DMS53 treated with DMSO at 0.1 percent for 48 hours (cell line): ENCODE results near the gene LILRA6.
"Not testable (repeated sequence)": the region's sequence is repeated elsewhere in the genome, so short reads cannot be mapped to it uniquely, and the experiment has no call there.

Experiments used
- DNase-seq: peaks from one replicate; lab custom pipeline; 2025; ENCODE audit not compliant: unreplicated experiment; lab: John Stamatoyannopoulos, UW

Gene LILRA6

DNA sequence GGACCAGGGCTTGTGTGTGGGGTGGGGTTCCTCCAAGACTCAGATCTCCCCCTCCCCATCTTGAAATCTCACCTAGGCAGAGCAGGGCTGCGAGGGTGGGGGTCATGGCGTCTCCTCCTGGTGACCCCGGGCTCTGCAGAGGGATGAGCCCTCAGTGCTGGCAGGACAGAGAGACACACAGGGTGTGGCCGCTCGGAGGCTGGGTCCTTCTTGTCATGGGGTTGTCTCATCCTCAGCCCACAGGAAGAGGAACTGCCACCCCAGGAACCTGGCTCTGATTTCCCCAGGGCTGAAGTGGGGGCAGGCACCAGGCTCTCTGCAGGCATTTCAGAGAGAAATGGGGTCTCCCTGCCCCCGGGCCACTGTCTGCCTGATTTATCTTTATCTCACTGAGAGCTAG is at the start of gene LILRA6:
Gene LILRA6, minus strand, starts transcription at position 145 of the 400 bp plus-strand sequence.
- DNase-seq = not testable (repeated sequence)

DNA sequence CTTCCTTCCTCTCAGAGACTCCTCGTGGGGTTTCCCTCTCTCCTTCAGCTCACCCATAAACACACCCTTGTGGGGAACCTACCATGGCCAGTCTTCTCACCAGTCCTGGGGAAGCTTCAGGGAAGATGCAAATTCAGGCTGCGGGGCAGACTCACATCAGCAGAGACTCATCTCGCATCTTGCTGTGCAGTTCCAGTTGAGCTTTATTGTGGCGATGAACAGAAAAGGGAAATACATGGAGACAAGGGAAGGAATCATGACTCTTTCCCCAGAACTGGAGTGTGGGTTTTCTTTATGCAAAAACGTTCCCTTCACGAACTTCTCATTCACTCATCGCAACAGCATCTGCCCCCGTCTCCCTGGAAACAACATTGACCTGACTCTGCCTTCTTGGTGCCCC is 46.6 kb upstream of the LILRA6 start:
- not testable (repeated sequence) for DNase-seq

DNA sequence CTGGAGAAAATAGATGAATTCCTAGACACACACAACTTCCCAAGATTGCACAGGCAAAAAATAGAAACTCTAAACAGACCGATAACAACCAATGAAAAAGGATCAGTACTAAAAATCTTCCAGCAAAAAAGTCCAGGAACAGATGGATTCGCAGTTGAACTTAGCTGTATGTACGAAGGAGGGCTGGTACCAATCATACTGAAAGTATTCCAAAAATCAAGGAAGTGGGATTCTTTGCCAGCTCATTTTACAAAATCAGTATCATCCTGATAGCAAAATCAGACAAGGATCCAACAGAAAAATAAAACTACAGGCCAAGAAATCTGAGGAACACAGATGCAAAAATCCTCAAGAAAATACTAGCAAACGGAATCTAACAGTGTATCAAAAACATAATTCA is 44.9 kb upstream of the LILRA6 start:
- no peak for DNase-seq

DNA sequence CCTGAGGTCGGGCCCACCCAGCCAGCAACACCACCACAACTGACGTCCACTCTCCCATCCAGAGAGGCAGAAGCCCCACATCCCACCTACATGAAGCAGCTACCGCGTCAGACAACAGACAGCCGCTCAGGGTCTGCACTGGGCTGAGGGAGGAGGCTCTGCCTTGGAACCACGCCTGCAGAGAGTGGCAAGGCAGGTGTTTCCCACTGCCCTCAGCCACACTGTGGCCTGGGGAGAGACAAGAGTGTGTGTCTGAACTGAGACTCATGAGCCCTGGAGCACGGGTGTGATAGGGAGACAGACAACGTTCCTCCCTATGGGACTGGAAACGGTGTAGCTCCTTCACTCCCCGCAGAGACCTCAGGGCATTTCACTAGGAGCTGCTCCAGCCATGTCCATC is 43.7 kb upstream of the LILRA6 start:
- DNase-seq = not testable (repeated sequence)

DNA sequence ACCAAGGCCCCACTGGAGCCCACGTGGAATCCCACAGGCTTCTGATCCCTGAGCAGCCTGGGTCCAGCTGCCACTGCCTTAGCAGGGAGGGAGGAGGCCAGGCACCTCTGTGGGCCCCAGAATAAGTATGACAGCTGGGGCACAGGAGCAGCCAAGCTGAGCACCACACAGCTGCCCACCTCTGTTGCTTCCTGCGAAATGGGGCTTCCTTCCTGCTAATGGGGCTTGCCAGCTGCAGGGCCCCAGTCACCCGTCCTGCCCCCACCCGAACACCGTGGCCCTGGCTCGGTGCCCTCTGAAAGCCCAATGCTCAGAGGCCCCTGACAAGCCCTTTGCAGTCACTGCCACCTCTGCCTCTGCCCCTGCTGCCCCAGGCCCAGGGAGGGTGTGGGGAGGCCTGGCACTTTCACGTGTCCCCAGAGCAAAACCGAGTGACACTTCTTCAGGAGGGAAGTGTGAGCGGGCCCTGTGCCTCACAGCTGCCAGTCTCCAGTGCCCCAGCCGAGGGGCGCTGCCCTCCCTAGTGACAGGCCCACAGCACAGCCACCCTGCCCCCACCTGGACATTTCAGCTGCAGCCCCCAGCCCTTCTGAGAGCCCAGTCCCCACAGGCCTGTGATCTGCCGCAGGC is 43.0 kb upstream of the LILRA6 start:
- not testable (repeated sequence) for DNase-seq

DNA sequence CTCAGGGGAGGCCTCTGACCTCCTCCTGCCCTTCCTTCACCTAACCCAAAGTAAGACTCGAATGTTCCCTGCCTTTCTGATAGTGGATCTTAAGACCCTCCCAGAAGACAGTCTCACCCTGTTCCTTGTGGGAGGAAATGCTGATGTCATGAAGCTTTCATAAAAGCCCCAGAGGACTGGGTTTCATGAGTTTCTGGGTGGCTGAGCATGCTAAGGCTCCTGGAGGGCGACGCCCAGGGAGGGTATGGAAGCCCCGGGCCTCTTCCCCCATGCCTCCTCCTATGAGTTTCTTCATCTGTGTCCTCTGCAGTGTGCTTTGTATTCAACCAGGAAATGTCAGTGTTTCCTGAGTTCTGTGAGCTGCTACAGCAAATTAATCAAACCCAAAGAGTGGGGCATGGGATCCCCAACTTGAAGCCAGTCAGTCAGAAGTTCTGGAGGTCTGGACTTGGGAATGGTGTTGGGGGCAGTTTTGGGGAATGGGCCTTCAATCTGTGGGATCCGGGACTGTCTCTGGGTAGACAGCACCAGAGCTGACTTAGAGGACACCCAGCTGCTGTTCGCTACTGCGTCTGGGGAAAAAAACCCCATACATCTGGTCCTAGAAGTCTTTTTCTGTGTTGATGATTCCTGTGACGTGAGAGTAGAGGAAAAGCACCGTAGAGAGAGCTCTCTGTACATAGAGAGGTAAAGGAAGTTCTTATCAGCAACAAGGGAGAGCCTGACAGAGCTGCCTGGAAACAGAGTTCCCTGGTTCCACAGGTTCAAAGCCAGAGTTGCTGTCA is 40.3 kb upstream of the LILRA6 start:
- DNase-seq = no peak

DNA sequence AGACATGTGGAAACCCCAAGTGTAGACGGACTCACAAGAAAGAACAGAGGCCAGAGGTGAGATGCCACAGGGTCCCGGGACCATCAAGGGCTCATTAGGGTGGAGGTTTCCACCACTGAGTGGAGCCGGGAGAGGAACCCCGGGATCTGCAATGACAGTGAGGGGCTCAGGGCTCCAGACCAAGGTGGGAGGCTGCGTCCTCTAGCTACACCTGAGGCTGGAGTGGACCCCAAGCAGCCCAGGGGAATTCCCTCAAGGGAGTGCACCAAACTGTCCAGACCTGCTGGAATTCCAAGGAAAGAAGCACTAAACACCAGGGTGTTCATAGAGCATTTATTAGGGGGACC is 39.1 kb upstream of the LILRA6 start:
- DNase-seq = not testable (repeated sequence)

DNA sequence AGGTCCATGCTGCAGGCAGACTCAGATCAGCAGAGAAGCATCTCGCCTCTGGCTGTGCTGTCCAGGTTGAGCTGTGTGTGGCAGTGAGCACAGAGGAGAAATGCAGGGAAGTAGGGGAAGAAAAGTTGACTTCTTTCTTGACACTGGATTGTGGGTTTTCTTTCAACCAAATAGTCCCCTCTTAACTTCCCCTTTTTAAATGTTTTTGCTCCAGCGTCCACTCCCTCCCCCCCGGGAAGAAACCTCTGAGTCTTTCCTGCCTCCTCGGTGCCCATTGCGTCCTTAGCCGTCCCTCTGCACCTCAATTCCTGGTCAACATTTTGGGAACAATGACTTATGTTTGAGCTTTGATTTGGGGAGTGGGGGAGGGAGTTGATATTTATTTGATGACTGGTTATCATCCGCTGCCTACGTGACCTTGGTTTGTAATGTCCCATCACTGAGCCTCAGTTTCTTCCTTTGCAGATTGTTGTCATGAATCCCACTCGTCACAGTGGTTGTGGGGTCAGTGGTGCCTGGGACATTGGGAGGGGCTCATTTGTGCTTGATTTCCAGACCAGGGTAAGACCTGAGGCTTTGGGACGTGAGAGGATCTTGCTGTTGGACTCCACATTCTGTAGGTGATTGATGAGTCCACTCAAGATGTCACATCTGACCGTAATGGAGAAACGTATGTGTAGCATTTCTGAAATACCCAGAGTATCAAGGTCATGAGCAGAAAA is 38.6 kb upstream of the LILRA6 start, which contains the start of gene LILRB2:
Gene LILRB2, minus strand, starts transcription at position 104 of the 722 bp plus-strand sequence. CDS start 614 bp downstream, outside the sequence.
- DNase-seq = no peak

DNA sequence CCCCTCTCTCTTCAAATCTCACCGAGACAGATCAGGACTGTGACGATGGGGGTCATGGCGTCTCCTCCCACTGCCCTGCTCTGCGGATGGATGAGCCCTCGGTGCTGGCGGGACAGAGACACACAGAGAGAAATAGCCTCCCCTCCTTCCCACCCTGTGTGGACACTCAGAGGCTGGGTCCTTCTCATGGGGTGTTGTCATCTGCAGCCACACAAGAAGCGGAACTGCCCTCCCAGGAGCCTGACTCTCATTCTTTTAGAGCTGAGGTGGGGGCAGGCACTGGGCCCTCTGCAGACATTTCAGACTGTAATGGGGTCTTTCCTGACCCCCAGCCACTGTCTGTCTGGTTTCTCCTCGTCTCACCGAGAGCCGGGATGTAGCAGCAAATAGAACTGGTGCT is 37.9 kb upstream of the LILRA6 start:
- DNase-seq = not testable (repeated sequence)

DNA sequence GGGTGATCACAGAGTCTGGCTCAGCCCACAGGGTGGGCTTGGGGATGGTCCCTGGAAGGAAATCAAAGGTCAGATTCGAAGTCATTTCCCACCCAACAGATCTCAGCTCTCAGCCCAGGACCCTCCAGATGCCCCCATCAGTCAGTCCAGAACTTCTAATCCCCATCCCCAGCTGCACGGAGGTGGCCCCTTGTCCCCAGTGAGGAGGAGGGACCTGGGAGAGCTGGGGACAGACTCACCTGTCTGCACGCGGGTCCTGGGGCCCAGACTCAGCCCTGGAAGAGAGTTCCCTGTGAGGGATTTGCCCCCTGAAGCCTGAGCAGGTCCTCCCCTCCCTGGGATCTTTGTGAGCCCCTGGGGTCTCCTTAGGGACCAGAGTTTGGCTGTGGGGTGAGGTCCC is 37.4 kb upstream of the LILRA6 start:
- DNase-seq = not testable (repeated sequence)

DNA sequence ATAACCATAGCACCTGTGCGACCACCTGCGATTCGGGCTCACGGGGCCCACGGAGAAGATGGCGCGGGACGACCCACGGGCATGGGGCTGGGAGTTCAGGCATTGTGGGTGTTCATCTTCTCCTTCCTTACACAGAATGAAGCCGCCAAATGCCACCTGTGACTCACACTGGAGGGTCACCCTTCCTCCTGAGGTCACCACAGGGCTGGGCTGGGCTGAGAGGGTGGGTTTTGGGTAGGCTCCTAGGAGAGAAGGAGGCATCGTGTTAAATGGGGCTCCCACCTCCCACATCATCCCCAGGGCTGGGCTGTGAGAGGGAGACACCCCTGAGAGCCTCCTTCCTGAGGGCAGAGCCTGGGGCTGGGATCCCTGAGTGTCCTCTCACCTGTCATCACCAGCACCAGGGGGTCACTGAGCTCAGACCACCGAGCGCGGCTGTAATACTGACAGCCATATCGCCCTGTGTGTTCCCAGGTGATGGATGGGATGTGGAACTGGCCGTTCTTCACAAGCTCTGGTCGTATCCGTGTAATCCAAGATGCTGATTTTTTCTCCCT is 36.9 kb upstream of the LILRA6 start:
- DNase-seq = no peak

DNA sequence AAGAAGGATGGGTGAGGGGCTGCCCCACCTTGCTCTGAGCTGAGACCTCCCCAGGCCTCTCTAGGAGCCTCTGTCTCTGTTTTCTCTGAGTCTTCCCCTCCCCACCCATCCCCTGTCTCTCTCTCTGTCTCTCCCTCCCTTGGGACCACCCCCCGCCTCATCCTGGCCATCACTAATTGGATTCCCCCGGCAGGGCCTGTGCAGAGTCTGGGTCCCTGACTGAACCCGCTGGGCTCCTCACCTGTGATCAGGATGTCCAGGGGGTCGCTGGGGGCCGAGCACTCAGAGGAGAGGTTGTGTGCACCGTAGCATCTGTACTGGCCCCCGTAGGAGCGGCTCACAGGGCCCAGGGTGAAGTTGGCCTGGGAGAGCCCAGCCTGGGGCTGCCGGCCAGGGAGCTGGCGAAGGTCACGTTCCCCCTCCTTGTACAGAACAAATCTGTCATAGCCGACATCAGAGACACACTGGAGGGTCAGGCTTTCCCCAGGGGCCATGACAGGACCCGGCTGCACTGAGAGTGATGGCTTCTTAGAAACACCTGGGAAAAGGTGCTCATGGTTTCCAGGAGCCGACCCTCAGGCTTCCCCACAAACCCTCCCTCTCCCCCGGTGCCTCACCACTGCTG is 36.1 kb upstream of the LILRA6 start:
- DNase-seq = not testable (repeated sequence)

DNA sequence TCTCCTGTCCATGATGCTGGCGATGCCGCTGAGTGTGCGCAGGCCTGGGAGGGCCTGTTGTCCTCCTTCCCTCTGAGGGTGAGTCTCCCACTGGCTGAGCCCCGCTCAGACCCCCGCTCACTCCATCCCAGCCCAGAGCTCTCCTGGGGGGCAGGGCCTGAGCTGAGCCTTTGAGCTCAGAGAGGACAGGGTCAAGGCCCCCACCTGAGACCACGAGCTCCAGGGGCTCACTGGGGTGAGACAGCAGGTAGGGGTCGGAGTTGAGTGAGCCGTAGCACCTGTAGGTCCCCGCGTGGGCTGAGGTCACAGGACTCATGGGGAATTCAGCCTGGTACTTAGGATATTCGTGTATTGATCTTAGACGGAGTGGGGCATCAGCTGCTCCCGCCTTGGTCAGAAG is 35.5 kb upstream of the LILRA6 start:
- DNase-seq = not testable (repeated sequence)

DNA sequence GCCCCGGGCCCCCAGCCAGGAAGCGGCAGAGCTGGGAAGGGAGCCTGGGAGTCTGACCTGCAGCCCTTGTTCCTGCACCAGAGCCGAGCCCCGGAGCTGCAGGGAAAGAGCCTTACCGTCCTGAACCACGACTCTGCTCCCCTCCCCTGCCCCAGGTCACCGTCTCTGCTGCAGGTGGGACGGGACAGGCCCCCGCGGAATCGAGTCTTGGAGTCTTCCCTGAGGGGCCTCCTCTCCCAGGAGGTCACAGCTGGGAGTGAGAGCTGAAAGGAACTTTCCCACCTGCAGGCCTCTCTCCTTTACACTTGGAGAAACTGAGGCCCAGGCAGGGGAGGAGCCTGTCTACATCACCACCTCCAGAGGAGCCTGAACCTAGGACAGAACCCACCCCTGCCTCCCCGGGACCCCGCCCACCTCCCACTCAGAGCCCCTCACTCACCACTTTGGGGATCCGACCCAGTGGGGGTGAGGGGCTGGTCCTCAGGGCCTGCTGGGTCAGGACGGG is 34.6 kb upstream of the LILRA6 start:
- not testable (repeated sequence) for DNase-seq

DNA sequence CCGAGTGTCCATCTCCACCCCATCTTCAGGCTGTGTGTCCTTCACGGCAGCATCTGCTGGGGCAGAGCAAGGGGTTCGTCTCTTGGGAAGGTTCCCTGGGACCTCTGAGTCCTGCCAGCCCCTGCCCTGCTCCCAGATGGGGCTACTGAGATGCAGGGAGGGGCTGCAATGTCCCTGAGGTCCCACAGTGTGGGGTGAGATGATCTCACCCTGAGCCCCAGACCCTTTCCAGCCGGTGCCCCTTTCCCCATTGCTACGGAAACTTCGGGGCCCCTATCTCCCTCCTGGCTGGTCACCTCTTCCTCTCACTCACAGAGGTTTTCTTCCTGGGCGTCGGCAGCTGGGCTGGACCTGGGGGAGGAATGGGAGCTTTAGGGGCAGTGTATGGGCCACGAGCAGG is 33.4 kb upstream of the LILRA6 start:
- DNase-seq = no peak

DNA sequence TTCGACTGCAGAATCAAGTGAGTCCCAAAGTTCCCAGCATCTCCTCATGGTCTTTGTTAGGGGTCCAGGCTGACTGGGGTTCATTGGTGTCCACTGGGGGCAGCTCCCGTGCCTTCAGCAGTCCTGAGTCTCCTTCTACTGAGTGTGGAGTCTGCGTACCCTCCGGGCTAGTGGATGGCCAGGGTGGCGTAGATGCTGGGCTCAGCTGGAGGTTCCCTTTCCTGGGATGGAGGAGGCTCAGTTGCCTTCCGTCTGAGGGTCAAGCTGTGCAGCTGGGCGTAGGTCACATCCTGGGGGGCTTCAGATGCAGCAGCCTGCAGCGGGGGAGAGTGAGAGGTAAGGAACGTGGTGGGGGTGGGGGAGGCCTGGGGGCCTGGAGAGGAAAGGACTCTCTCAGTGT is 31.9 kb upstream of the LILRA6 start:
- DNase-seq = not testable (repeated sequence)

DNA sequence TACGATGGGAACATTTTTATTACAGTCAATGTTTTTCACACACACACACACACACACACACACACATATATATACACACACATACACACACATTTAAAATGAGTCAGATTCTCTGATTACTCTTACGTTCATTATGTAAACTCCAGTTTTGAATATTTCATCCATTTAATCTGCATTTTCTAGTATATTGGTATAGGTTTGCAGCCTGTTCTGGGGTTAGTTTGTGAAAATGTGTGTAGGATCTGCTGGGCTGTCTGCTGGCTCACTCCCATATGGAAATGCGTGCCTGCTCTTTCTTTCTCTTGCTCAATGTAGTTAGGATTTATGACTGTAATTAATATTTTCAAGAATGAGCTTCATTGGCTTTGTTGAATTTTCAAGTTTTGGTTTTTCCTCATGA is 31.2 kb upstream of the LILRA6 start:
- no peak for DNase-seq

DNA sequence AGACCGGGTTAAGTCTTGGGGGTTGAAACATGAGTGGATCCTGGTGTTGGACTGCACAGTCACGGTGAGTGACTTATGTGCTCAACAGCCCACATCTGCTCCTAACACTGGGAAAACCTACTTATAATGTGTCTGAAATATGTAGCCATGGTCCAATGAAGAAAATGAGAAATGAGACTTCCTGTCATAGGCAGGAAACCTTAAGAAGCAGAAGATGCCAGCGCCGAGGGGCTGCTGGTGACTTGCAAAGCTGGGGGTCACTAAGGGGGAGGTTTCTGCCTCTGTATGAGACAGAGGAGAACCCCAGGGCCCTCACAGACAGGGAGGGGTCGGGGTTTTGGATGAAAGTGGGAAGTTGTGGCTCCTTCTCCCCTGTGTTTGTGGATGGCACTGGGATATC is 29.6 kb upstream of the LILRA6 start:
- not testable (repeated sequence) for DNase-seq

DNA sequence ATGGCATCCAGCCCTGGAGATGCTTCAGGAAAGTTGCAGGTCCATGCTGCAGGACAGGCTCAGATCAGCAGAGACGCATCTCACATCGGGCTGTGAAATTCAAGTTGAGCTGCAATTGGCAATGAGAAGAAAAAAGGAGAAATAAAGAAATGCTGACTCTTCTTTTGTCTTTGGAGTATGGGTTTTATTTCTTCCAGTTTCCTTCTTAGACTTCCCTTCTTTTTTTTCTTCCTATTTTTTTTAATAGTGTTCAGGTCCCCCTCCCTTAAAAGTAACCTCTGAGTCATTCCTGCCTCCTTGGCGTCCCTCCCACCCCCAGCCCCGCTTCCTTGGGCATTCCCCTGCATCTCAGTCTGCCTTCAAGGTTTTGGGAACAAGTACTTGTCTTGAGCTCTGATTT is 29.0 kb upstream of the LILRA6 start:
- not testable (repeated sequence) for DNase-seq

DNA sequence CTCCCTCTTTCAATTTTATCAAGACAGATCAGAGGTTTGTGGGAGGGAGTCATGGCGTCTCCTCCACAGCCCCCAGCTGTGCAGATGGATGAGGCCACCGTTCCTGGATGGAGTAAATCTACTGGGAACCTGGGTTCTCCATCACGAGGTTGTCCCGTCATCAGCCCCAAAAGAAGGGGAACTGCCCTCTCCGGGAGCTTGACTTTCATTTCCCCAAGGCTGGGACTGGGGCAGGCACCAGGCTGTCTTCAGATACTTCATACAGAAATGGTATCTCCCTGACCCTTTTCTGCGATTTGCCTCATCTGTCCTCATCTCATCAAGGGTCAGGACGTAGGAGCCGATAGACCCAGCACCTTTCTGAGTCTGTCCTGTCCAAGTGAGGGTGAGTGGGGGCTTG is 28.5 kb upstream of the LILRA6 start:
- DNase-seq = no peak

DNA sequence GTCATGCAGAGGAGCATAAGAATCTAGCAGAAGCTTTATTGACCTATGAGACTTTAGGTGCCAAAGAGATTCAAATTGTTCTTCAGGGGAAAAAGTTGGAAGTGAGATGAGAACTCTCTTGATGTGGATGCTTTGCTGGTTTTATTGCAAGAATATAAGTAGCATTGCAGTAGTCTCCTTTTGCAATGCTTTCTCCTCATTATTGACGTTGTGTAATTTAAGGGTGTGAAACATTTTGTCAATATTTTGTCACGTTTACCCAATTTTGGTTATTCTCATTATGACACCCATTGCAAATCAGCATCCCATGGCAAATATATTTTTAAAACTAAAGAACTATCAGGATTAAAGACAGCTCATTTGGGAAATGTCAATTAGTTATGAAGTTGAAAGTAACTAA is 26.3 kb upstream of the LILRA6 start:
- DNase-seq = no peak
